Liver (tissue), 9 donors: ENCODE data around the gene CCDC88C. TPM values are rescaled to one million over a fixed set of nuclear protein-coding genes. Genes with fewer than 3 reads are reported as not detected.

Experiments used
- DNase-seq: peaks from one replicate; pipeline ENCODE4 v3.0.0-alpha.2; 2017; ENCODE audit warnings: low spot score
- H3K27ac ChIP-seq, 2 donors: one replicate each; pipeline ENCODE4 v1.7.0; 2013; ENCODE audit warnings: inconsistent platforms in 2 of 2, low read length in 2 of 2, control low read depth in 1 of 2, low read depth in 1 of 2, mild to moderate bottlenecking in 1 of 2
- H3K27me3 ChIP-seq, 4 donors: one replicate each; pipeline versions ENCODE4 v1.6.1 to v1.7.0; 2013; ENCODE audit warnings: low read length in 3 of 4, inconsistent platforms in 1 of 4, mild to moderate bottlenecking in 1 of 4, moderate library complexity in 1 of 4; ENCODE audit not compliant: control insufficient read depth in 4 of 4, insufficient read depth in 4 of 4
- H3K36me3 ChIP-seq, 4 donors: one replicate each; pipeline versions ENCODE4 v1.6.1 to v1.7.0; 2013; ENCODE audit warnings: low read length in 3 of 4, mild to moderate bottlenecking in 3 of 4, low read depth in 1 of 4, moderate library complexity in 1 of 4; ENCODE audit not compliant: control insufficient read depth in 4 of 4, insufficient read depth in 3 of 4
- H3K4me1 ChIP-seq, 4 donors: one replicate each; pipeline versions ENCODE4 v1.6.1 to v1.7.0; 2013; ENCODE audit warnings: low read length in 3 of 4, mild to moderate bottlenecking in 3 of 4, moderate library complexity in 1 of 4; ENCODE audit not compliant: control insufficient read depth in 4 of 4, insufficient read depth in 4 of 4
- H3K4me3 ChIP-seq, 3 donors: one replicate each; pipeline versions ENCODE4 v1.6.1 to v1.7.0; 2013; ENCODE audit warnings: low read length in 3 of 3, control low read depth in 1 of 3, low read depth in 1 of 3, mild to moderate bottlenecking in 1 of 3
- H3K9ac ChIP-seq, 2 donors: one replicate each; pipeline ENCODE4 v1.7.0; 2013; ENCODE audit warnings: low read length in 2 of 2, mild to moderate bottlenecking in 2 of 2, moderate library complexity in 2 of 2, control low read depth in 1 of 2, low read depth in 1 of 2
- H3K9me3 ChIP-seq, 4 donors: one replicate each; pipeline versions ENCODE4 v1.6.1 to v1.7.0; 2013; ENCODE audit warnings: low read length in 3 of 4; ENCODE audit not compliant: control insufficient read depth in 4 of 4
- EGR1 ChIP-seq, 2 donors: IDR thresholded peaks; 2 replicates each; pipeline ENCODE4 v1.6.1; 2016 to 2018; ENCODE audit warnings: antibody characterized with exemption in 2 of 2, low read depth in 2 of 2
- FOXA1 ChIP-seq: IDR thresholded peaks from 2 replicates; pipeline ENCODE4 v1.6.1; 2016; ENCODE audit warnings: antibody characterized with exemption
- FOXA2 ChIP-seq: IDR thresholded peaks from 2 replicates; pipeline ENCODE4 v1.6.1; 2016; ENCODE audit warnings: antibody characterized with exemption
- GABPA ChIP-seq, 2 donors: IDR thresholded peaks in 1 of 2; conservative IDR thresholded peaks in 1 of 2; 2 replicates each; pipeline ENCODE4 v1.6.1; 2016; ENCODE audit warnings: antibody characterized with exemption in 2 of 2, mild to moderate bottlenecking in 1 of 2, moderate library complexity in 1 of 2
- HNF4A ChIP-seq, 2 donors: conservative IDR thresholded peaks; 2 replicates each; pipeline ENCODE4 v1.6.1; 2016; ENCODE audit warnings: antibody characterized with exemption in 2 of 2, mild to moderate bottlenecking in 2 of 2
- HNF4G ChIP-seq: IDR thresholded peaks from 2 replicates; pipeline ENCODE4 v1.6.1; 2016; ENCODE audit warnings: antibody characterized with exemption
- JUND ChIP-seq, 2 donors: IDR thresholded peaks; 2 replicates each; pipeline ENCODE4 v1.6.1; 2016; ENCODE audit warnings: antibody characterized with exemption in 2 of 2
- NR2F2 ChIP-seq: IDR thresholded peaks from 2 replicates; pipeline ENCODE4 v1.6.1; 2016; ENCODE audit warnings: antibody characterized with exemption
- RAD21 ChIP-seq, 2 donors: IDR thresholded peaks; 2 replicates each; pipeline ENCODE4 v1.6.1; 2016; ENCODE audit warnings: antibody characterized with exemption in 2 of 2, mild to moderate bottlenecking in 2 of 2
- RXRA ChIP-seq, 2 donors: IDR thresholded peaks; 2 replicates each; pipeline ENCODE4 v1.6.1; 2017 to 2018; ENCODE audit warnings: antibody characterized with exemption in 2 of 2, mild to moderate bottlenecking in 1 of 2
- SP1 ChIP-seq: IDR thresholded peaks from 2 replicates; pipeline ENCODE4 v1.6.1; 2018; ENCODE audit warnings: antibody characterized with exemption, mild to moderate bottlenecking
- TAF1 ChIP-seq: conservative IDR thresholded peaks from 2 replicates; pipeline ENCODE4 v1.6.1; 2016; ENCODE audit warnings: antibody characterized with exemption, mild to moderate bottlenecking
- YY1 ChIP-seq: IDR thresholded peaks from 2 replicates; pipeline ENCODE4 v1.6.1; 2016; ENCODE audit warnings: antibody characterized with exemption, mild to moderate bottlenecking
- WGBS: extraction: QIAGEN DNeasy Blood & Tissue Kit; methylation state at CpG from one replicate; pipeline ENCODE4 v1.1.7; 2013; 5-methylcytosine and 5-hydroxymethylcytosine counted together
- polyA plus RNA-seq, 2 donors: library from polyadenylated mRNA; stranded (reverse) in 1 of 2; unstranded in 1 of 2; fragments of 200-250 nt in 1 of 2; fragments of >200 nt in 1 of 2; fragmentation: Nextera tagmentation in 1 of 2; extraction: Ambion mirVana in 1 of 2; gene quantifications; one replicate each; pipeline versions ENCODE4 v1.2.1 to v1.2.3, GENCODE V29; 2013 to 2015
- total RNA-seq, 2 donors: library from RNA; depleted of rRNA; stranded (reverse); fragments of >200 nt; gene quantifications; one replicate each; pipeline ENCODE4 v1.2.3, GENCODE V29; 2014
- TF ChIP-seq, protein P1 (sequence below): IDR thresholded peaks from 2 replicates; pipeline ENCODE4 v1.6.1; 2016; ENCODE audit warnings: antibody characterized with exemption
- TF ChIP-seq, protein P2 (sequence below): IDR thresholded peaks from 2 replicates; pipeline ENCODE4 v1.6.1; 2016; ENCODE audit warnings: antibody characterized with exemption
- TF ChIP-seq, protein P3 (sequence below): IDR thresholded peaks from 2 replicates; pipeline ENCODE4 v1.6.1; 2016; ENCODE audit warnings: antibody characterized with exemption
- TF ChIP-seq, protein P4 (sequence below): IDR thresholded peaks from 2 replicates; pipeline ENCODE4 v1.6.1; 2016; ENCODE audit warnings: antibody characterized with exemption, mild to moderate bottlenecking
- TF ChIP-seq, protein P5 (sequence below): fragments of 150-350 bp; IDR thresholded peaks from 2 replicates; pipeline ENCODE4 v1.5.1; 2017; ENCODE audit warnings: improper control_type of control experiment, low read depth, low read length; ENCODE audit not compliant: missing input control
- donor health status: healthy.
- donor health status: healthy.
- donor health status: healthy.
- donor health status: healthy.
- donor health status: healthy.

The CCDC88C gene
- total and polyA plus RNA-seq, 4 donors, result 1.3 to 10.8 (median 4.0) TPM

DNA sequence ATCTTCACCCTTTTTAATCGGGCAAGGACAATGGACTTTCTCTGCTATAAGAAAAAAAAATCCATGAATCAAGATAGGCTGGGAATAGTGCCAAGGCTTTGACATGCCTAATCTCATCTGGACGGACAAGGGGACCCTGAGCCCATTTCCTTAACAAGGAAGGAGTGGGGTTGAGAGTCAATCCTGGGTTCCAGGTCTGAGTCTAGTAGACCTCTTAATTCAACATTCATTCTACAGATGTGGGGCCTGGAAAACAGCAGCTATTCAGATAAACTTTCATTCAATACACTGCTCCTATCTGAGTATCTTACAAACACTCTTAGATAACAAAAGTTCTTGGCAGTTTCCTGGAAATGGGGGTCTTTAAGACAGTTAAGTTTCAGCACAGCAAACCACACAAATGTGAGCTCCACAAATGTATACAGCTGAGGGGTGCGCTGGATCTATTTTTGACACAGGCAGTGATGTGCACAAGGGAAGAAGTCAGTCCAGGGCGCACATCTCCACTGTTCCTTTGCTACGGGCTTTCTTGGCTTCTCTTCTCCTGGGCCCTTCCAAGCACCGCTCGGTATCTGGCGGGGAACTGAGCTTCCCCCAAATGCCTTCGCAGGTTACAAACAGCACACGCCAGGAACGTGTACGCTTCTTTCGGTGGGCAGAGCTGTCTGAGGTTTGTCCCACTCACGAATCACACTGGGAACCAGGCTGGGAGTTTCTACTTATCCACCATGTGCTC lies 90.9 kb downstream of the CCDC88C start:
- no peak for TF ChIP-seq TAF1
- TF ChIP-seq NR2F2, result no peak
- TF ChIP-seq JUND (IDR thresholded peaks at IDR 0.05), result no peak
- TF ChIP-seq EGR1 (IDR thresholded peaks at IDR 0.05; ENCODE audit: low read depth in 2 of 2), result no peak
- no peak for TF ChIP-seq SP1
- no peak for TF ChIP-seq HNF4G
- no peak for TF ChIP-seq HNF4A (conservative IDR thresholded peaks at IDR 0.05)
- TF ChIP-seq FOXA2, result no peak
- TF ChIP-seq YY1, result no peak
- Histone ChIP-seq H3K36me3 (no peaks in the 10 kb centered on the region), H3K4me1 (peaks cover 0 to 27% (median 16%) of the 10 kb centered on the region in 4 donors), H3K27ac (no peak overlapping the region), H3K9ac (no peak overlapping the region), H3K4me3 (no peak overlapping the region), H3K9me3 (no peaks in the 10 kb centered on the region), H3K27me3 (no peaks in the 10 kb centered on the region)
- no peak for DNase-seq
- 78% methylated on average over 14 of the region's 14 CpGs for WGBS

DNA sequence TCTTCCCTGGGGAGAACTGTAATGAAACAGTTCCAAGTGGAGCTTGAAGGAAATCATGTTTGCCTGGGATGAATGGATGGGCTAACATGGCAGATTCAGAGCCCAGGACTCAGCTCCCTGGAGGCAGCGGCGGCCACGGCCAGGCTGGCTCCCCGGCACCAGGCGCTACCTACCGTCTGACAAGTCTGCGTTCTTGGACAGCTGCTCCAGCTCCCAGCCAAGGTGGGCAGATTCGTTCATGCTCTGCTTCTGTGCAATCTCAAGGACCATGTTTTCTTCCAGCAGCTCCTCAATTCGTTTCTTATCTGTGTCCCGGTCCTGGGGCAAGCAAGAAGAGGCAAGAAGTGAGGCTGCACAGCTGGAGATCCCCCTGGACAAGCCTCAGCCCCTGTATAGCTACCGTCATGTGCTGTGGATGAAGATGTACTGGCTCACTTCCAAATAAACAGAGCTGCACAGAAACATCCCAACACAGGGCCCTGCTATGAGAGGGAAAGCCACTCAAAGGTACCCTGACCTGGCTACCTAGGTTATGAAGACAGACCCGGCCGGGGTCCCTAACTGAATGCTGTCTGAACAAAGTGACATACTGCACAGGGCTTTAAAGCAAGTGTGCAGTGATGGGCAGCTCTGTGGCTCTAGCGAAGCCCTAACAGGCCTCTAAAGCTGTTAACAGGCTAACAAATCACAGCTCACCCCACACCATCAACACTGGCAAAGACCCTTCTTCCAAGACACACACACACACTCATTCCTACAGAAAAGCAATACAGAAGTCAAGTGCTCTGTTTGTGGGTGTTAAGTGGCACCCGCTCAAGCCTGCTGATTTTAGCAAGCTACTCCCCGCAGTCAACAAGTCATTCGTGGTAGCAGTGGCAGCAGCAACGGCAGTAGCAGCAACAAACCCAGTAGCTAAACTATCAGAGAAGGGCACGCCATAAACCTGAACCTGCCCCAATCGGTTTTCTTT lies 92.7 kb downstream of the CCDC88C start:
- Histone ChIP-seq H3K27me3 (no peaks in the 10 kb centered on the region), H3K4me1 (peaks cover 0 to 9% (median 3%) of the 10 kb centered on the region in 4 donors), H3K27ac (peak overlapping the region; percentile 53 to 60), H3K4me3 (no peak overlapping the region), H3K36me3 (peaks cover 0 to 13% (median 0%) of the 10 kb centered on the region in 4 donors), H3K9me3 (no peaks in the 10 kb centered on the region), H3K9ac (no peak overlapping the region)
- WGBS, result 86% methylated on average over 20 of the region's 20 CpGs
- TF ChIP-seq SP1, result no peak
- TF ChIP-seq FOXA1, result no peak
- TF ChIP-seq RXRA (IDR thresholded peaks at IDR 0.05), result no peak
- TF ChIP-seq NR2F2, result no peak
- TF ChIP-seq, protein P1, sequence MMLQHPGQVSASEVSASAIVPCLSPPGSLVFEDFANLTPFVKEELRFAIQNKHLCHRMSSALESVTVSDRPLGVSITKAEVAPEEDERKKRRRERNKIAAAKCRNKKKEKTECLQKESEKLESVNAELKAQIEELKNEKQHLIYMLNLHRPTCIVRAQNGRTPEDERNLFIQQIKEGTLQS, result no peak
- TF ChIP-seq FOXA2, result no peak
- no peak for TF ChIP-seq HNF4A (conservative IDR thresholded peaks at IDR 0.05)
- TF ChIP-seq, protein P2, sequence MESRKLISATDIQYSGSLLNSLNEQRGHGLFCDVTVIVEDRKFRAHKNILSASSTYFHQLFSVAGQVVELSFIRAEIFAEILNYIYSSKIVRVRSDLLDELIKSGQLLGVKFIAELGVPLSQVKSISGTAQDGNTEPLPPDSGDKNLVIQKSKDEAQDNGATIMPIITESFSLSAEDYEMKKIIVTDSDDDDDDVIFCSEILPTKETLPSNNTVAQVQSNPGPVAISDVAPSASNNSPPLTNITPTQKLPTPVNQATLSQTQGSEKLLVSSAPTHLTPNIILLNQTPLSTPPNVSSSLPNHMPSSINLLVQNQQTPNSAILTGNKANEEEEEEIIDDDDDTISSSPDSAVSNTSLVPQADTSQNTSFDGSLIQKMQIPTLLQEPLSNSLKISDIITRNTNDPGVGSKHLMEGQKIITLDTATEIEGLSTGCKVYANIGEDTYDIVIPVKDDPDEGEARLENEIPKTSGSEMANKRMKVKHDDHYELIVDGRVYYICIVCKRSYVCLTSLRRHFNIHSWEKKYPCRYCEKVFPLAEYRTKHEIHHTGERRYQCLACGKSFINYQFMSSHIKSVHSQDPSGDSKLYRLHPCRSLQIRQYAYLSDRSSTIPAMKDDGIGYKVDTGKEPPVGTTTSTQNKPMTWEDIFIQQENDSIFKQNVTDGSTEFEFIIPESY, result no peak
- no peak for TF ChIP-seq TAF1
- TF ChIP-seq, protein P3, sequence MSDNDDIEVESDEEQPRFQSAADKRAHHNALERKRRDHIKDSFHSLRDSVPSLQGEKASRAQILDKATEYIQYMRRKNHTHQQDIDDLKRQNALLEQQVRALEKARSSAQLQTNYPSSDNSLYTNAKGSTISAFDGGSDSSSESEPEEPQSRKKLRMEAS, result no peak
- TF ChIP-seq, protein P4, sequence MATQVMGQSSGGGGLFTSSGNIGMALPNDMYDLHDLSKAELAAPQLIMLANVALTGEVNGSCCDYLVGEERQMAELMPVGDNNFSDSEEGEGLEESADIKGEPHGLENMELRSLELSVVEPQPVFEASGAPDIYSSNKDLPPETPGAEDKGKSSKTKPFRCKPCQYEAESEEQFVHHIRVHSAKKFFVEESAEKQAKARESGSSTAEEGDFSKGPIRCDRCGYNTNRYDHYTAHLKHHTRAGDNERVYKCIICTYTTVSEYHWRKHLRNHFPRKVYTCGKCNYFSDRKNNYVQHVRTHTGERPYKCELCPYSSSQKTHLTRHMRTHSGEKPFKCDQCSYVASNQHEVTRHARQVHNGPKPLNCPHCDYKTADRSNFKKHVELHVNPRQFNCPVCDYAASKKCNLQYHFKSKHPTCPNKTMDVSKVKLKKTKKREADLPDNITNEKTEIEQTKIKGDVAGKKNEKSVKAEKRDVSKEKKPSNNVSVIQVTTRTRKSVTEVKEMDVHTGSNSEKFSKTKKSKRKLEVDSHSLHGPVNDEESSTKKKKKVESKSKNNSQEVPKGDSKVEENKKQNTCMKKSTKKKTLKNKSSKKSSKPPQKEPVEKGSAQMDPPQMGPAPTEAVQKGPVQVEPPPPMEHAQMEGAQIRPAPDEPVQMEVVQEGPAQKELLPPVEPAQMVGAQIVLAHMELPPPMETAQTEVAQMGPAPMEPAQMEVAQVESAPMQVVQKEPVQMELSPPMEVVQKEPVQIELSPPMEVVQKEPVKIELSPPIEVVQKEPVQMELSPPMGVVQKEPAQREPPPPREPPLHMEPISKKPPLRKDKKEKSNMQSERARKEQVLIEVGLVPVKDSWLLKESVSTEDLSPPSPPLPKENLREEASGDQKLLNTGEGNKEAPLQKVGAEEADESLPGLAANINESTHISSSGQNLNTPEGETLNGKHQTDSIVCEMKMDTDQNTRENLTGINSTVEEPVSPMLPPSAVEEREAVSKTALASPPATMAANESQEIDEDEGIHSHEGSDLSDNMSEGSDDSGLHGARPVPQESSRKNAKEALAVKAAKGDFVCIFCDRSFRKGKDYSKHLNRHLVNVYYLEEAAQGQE, result no peak
- no peak for TF ChIP-seq JUND (IDR thresholded peaks at IDR 0.05)
- no peak for TF ChIP-seq RAD21 (IDR thresholded peaks at IDR 0.05)
- TF ChIP-seq, protein P5, sequence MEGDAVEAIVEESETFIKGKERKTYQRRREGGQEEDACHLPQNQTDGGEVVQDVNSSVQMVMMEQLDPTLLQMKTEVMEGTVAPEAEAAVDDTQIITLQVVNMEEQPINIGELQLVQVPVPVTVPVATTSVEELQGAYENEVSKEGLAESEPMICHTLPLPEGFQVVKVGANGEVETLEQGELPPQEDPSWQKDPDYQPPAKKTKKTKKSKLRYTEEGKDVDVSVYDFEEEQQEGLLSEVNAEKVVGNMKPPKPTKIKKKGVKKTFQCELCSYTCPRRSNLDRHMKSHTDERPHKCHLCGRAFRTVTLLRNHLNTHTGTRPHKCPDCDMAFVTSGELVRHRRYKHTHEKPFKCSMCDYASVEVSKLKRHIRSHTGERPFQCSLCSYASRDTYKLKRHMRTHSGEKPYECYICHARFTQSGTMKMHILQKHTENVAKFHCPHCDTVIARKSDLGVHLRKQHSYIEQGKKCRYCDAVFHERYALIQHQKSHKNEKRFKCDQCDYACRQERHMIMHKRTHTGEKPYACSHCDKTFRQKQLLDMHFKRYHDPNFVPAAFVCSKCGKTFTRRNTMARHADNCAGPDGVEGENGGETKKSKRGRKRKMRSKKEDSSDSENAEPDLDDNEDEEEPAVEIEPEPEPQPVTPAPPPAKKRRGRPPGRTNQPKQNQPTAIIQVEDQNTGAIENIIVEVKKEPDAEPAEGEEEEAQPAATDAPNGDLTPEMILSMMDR, result no peak
- TF ChIP-seq YY1, result no peak
- no peak for TF ChIP-seq EGR1 (IDR thresholded peaks at IDR 0.05; ENCODE audit: low read depth in 2 of 2)
- TF ChIP-seq GABPA (IDR thresholded peaks at IDR 0.05 in 1 of 2, conservative IDR thresholded peaks at IDR 0.05 in 1 of 2), result no peak
- DNase-seq, result no peak
